Mesothelial cell of epicardium (in vitro differentiated cells): ENCODE results near the gene CDH13. TPM values are rescaled to one million over a fixed set of nuclear protein-coding genes. Genes with fewer than 3 reads are reported as not detected.

Experiments used
- DNase-seq, 2 experiments: peaks; one replicate each; pipeline ENCODE4 v3.0.0; 2021; ENCODE audit warnings: low spot score in 2 of 2; ENCODE audit not compliant: unreplicated experiment in 2 of 2
- H3K27ac Mint-ChIP-seq: 2 replicates; pipeline ENCODE4 v1.8.0; 2021; ENCODE audit warnings: mixed read lengths
- H3K27me3 Mint-ChIP-seq: 2 replicates; pipeline ENCODE4 v1.8.0; 2021; ENCODE audit warnings: low read depth, mixed read lengths
- H3K36me3 Mint-ChIP-seq: 2 replicates; pipeline ENCODE4 v1.8.0; 2021; ENCODE audit warnings: mixed read lengths
- H3K4me1 Mint-ChIP-seq: 2 replicates; pipeline ENCODE4 v1.8.0; 2021; ENCODE audit warnings: mixed read lengths
- H3K4me3 Mint-ChIP-seq: 2 replicates; pipeline ENCODE4 v1.8.0; 2021; ENCODE audit warnings: mild to moderate bottlenecking, moderate library complexity, mixed read lengths
- H3K9me3 Mint-ChIP-seq: 2 replicates; pipeline ENCODE4 v1.8.0; 2021; ENCODE audit warnings: mixed read lengths
- CTCF ChIP-seq: fragments of 200-600 bp; sonication (generic); IDR thresholded peaks from one replicate; pipeline ENCODE4 v1.5.0; 2021; ENCODE audit warnings: antibody characterized with exemption; ENCODE audit not compliant: unreplicated experiment
- total RNA-seq: library from RNA; stranded (reverse); gene quantifications from 3 replicates; pipeline ENCODE4 v1.2.1, GENCODE V29; 2021

CDH13 gene
- total RNA-seq, 1 donor from 2014 or later, result 0.80 TPM

- Mint-ChIP-seq H3K27ac (no peak overlapping the region), H3K9me3 (peaks cover 3% of the 10 kb centered on the region), H3K4me1 (no peaks in the 10 kb centered on the region), H3K4me3 (no peak overlapping the region), H3K27me3 (peaks cover 2% of the 10 kb centered on the region), H3K36me3 (no peaks in the 10 kb centered on the region)
- DNase-seq, result no peak
- no peak for TF ChIP-seq CTCF
Measured at GRCh38 chr16:82995924-82996441, 369.2 kb downstream of the CDH13 start.

- Mint-ChIP-seq H3K9me3 (peaks cover 3% of the 10 kb centered on the region), H3K27ac (no peak overlapping the region), H3K36me3 (no peaks in the 10 kb centered on the region), H3K4me3 (no peak overlapping the region), H3K4me1 (no peaks in the 10 kb centered on the region), H3K27me3 (peaks cover 2% of the 10 kb centered on the region)
- no peak for DNase-seq
- TF ChIP-seq CTCF, result no peak
Measured at GRCh38 chr16:82996814-82997213, 370.0 kb downstream of the CDH13 start.

- DNase-seq, result no peak
- no peaks in the 10 kb centered on the region for H3K36me3 Mint-ChIP-seq
Measured at GRCh38 chr16:82999711-83000110, 372.9 kb downstream of the CDH13 start.

GRCh38 chr16:83002351-83003334 is 375.9 kb downstream of the CDH13 start:
- Mint-ChIP-seq H3K4me3 (no peak overlapping the region), H3K27me3 (peaks cover 2% of the 10 kb centered on the region), H3K27ac (no peak overlapping the region), H3K4me1 (no peaks in the 10 kb centered on the region), H3K9me3 (peaks cover 3% of the 10 kb centered on the region), H3K36me3 (no peaks in the 10 kb centered on the region)
- no peak for TF ChIP-seq CTCF
- DNase-seq, result no peak

More at GRCh38 chr16:82999711-83000110, 372.9 kb downstream of the CDH13 start:
- no peak overlapping the region for H3K4me3 Mint-ChIP-seq
- no peak for TF ChIP-seq CTCF
- H3K4me1 Mint-ChIP-seq, result no peaks in the 10 kb centered on the region
- H3K27me3 Mint-ChIP-seq, result peaks cover 2% of the 10 kb centered on the region
- peaks cover 3% of the 10 kb centered on the region for H3K9me3 Mint-ChIP-seq
- no peak overlapping the region for H3K27ac Mint-ChIP-seq

- no peak for TF ChIP-seq CTCF
- no peak overlapping the region for H3K4me3 Mint-ChIP-seq
- no peak overlapping the region for H3K27ac Mint-ChIP-seq
- H3K27me3 Mint-ChIP-seq, result no peaks in the 10 kb centered on the region
- H3K9me3 Mint-ChIP-seq, result peaks cover 3% of the 10 kb centered on the region
- no peak for DNase-seq
- no peaks in the 10 kb centered on the region for H3K4me1 Mint-ChIP-seq
- no peaks in the 10 kb centered on the region for H3K36me3 Mint-ChIP-seq
Measured at GRCh38 chr16:83004868-83005652, 378.3 kb downstream of the CDH13 start.
